CD8-positive, alpha-beta memory T cell (primary cell): Measurements from ENCODE around the gene GMNN. TPM values are rescaled to one million over a fixed set of nuclear protein-coding genes. Genes with fewer than 3 reads are reported as not detected.
A peak's percentile ranks its signal among the peaks of the same experiment; 100 is the strongest.

ENCODE experiments used
- CTCF ChIA-PET: fragments of 350-600 bp; sonication (Branson Sonifier 250); formaldehyde crosslinking; loops from one replicate; lab custom pipeline; 2021; ENCODE audit warnings: antibody characterized with exemption; lab: Charles Lee
- POLR2A ChIA-PET: fragments of 350-600 bp; sonication (Branson Sonifier 250); formaldehyde crosslinking; loops from one replicate; lab custom pipeline; 2021; ENCODE audit warnings: antibody characterized with exemption; lab: Charles Lee
- DNase-seq, 5 donors: peaks; one replicate each; pipeline versions ENCODE4 v3.0.0 to v3.0.0-alpha.2; 2020 to 2022; ENCODE audit warnings: mixed read lengths in 1 of 5
- H3K27ac ChIP-seq: one replicate; pipeline ENCODE4 v1.7.0; 2013; ENCODE audit warnings: low read depth, mild to moderate bottlenecking, low read length, moderate library complexity
- H3K27me3 ChIP-seq: 2 replicates; pipeline ENCODE4 v1.7.0; 2013; ENCODE audit warnings: low read length, mild to moderate bottlenecking; ENCODE audit not compliant: insufficient read depth, poor library complexity, severe bottlenecking
- H3K36me3 ChIP-seq: 2 replicates; pipeline ENCODE4 v1.7.0; 2013; ENCODE audit warnings: mild to moderate bottlenecking, low read length, moderate library complexity; ENCODE audit not compliant: insufficient read depth
- H3K4me1 ChIP-seq: 2 replicates; pipeline ENCODE4 v1.7.0; 2013; ENCODE audit warnings: mild to moderate bottlenecking, low read length, moderate library complexity; ENCODE audit not compliant: insufficient read depth
- H3K4me3 ChIP-seq: 2 replicates; pipeline ENCODE4 v1.7.0; 2013; ENCODE audit warnings: mild to moderate bottlenecking, low read length
- H3K9me3 ChIP-seq: 2 replicates; pipeline ENCODE4 v1.7.0; 2013; ENCODE audit warnings: mild to moderate bottlenecking, low read length
- H3K27ac Mint-ChIP-seq, 8 donors: one replicate each; pipeline ENCODE4 v1.8.0; 2020 to 2021; ENCODE audit warnings: mixed read lengths in 8 of 8, mild to moderate bottlenecking in 6 of 8, inconsistent platforms in 3 of 8, moderate library complexity in 3 of 8
- H3K27me3 Mint-ChIP-seq, 2 donors: one replicate each; pipeline ENCODE4 v1.8.0; 2020 to 2021; ENCODE audit warnings: mixed read lengths in 2 of 2, mild to moderate bottlenecking in 1 of 2, moderate library complexity in 1 of 2
- H3K36me3 Mint-ChIP-seq, 3 donors: one replicate each; pipeline ENCODE4 v1.8.0; 2020 to 2021; ENCODE audit warnings: mixed read lengths in 3 of 3, inconsistent platforms in 1 of 3, mild to moderate bottlenecking in 1 of 3
- H3K4me1 Mint-ChIP-seq, 3 donors: one replicate each; pipeline ENCODE4 v1.8.0; 2020 to 2021; ENCODE audit warnings: mixed read lengths in 3 of 3, inconsistent platforms in 1 of 3, mild to moderate bottlenecking in 1 of 3
- H3K4me3 Mint-ChIP-seq, 7 donors: one replicate each; pipeline ENCODE4 v1.8.0; 2020 to 2021; ENCODE audit warnings: mixed read lengths in 7 of 7, mild to moderate bottlenecking in 6 of 7, moderate library complexity in 4 of 7, inconsistent platforms in 2 of 7
- H3K9me3 Mint-ChIP-seq, 5 donors: one replicate each; pipeline ENCODE4 v1.8.0; 2020 to 2022; ENCODE audit warnings: mixed read lengths in 5 of 5, mild to moderate bottlenecking in 3 of 5, moderate library complexity in 2 of 5, inconsistent platforms in 1 of 5
- polyA plus RNA-seq: library from polyadenylated mRNA; unstranded; fragments of 300-500 nt; fragmentation: Illumina TruSeq; gene quantifications from one replicate; pipeline ENCODE4 v1.2.3, GENCODE V29; 2021
- total RNA-seq, 2 experiments: library from RNA; stranded (reverse); gene quantifications; one replicate each; pipeline ENCODE4 v1.2.3, GENCODE V29; 2021

The GMNN gene
- total and polyA plus RNA-seq, 3 experiments from 2014 or later = 6.8 to 67.0 (median 65.8) TPM

GRCh38 chr6:24821860-24822444, 47.2 kb downstream of the GMNN start:
- no peaks in the 10 kb centered on the region for H3K27me3 Mint-ChIP-seq
- H3K4me1 Mint-ChIP-seq = peaks cover 13 to 35% (median 31%) of the 10 kb centered on the region in 3 donors
- POLR2A ChIA-PET = no interaction called here
- H3K4me3 ChIP-seq = no peak overlapping the region
- H3K27ac Mint-ChIP-seq = peak overlapping the region in 6 of 8 donors; percentile 13 to 79 (median 39)
- H3K9me3 Mint-ChIP-seq = no peaks in the 10 kb centered on the region
- no peaks in the 10 kb centered on the region for H3K9me3 ChIP-seq
- no peaks in the 10 kb centered on the region for H3K27me3 ChIP-seq
- no peak overlapping the region for H3K4me3 Mint-ChIP-seq
- peaks cover 9 to 80% (median 26%) of the 10 kb centered on the region in 3 donors for H3K36me3 Mint-ChIP-seq
- peaks cover 74% of the 10 kb centered on the region for H3K36me3 ChIP-seq
- no peak for DNase-seq
- H3K27ac ChIP-seq = no peak overlapping the region
- H3K4me1 ChIP-seq = no peaks in the 10 kb centered on the region
- CTCF ChIA-PET = interaction anchor here (1.3 to 1.7 kb wide), 4 partner anchors 12 to 196 kb away, joined by 3 to 6 read pairs (median 4); no protein-coding TSS in a partner anchor

- ChIA-PET CTCF (interaction anchor here (1.0 to 1.7 kb wide), 4 partner anchors 15 to 195 kb away, joined by 3 to 6 read pairs (median 4); no protein-coding TSS in a partner anchor), POLR2A (no interaction called here)
- H3K4me1 ChIP-seq = peaks cover 6% of the 10 kb centered on the region
- H3K9me3 Mint-ChIP-seq = no peaks in the 10 kb centered on the region
- H3K4me3 Mint-ChIP-seq = no peak overlapping the region
- H3K27ac ChIP-seq = no peak overlapping the region
- H3K4me1 Mint-ChIP-seq = peaks cover 19 to 41% (median 38%) of the 10 kb centered on the region in 3 donors
- no peaks in the 10 kb centered on the region for H3K9me3 ChIP-seq
- peaks cover 79% of the 10 kb centered on the region for H3K36me3 ChIP-seq
- H3K27ac Mint-ChIP-seq = peak overlapping the region in 3 of 8 donors; percentile 23 to 56 (median 33)
- H3K36me3 Mint-ChIP-seq = peaks cover 9 to 86% (median 25%) of the 10 kb centered on the region in 3 donors
- no peaks in the 10 kb centered on the region for H3K27me3 Mint-ChIP-seq
- H3K4me3 ChIP-seq = no peak overlapping the region
- no peaks in the 10 kb centered on the region for H3K27me3 ChIP-seq
- DNase-seq = no peak
These were observed 48.0 kb downstream of the GMNN start for GRCh38 chr6:24822696-24823095.

GRCh38 chr6:24823185-24823584, 48.4 kb downstream of the GMNN start:
- H3K4me3 Mint-ChIP-seq = no peak overlapping the region
- ChIA-PET POLR2A (no interaction called here), CTCF (interaction anchor here (1.0 to 1.6 kb wide), 4 partner anchors 15 to 195 kb away, joined by 3 to 5 read pairs (median 3); no protein-coding TSS in a partner anchor)
- no peak overlapping the region for H3K27ac ChIP-seq
- H3K36me3 ChIP-seq = peaks cover 78% of the 10 kb centered on the region
- no peaks in the 10 kb centered on the region for H3K9me3 ChIP-seq
- H3K27me3 Mint-ChIP-seq = no peaks in the 10 kb centered on the region
- H3K36me3 Mint-ChIP-seq = peaks cover 9 to 87% (median 24%) of the 10 kb centered on the region in 3 donors
- peak overlapping the region in 2 of 8 donors; percentile 33 to 67 for H3K27ac Mint-ChIP-seq
- no peaks in the 10 kb centered on the region for H3K9me3 Mint-ChIP-seq
- peaks cover 23 to 46% (median 42%) of the 10 kb centered on the region in 3 donors for H3K4me1 Mint-ChIP-seq
- no peaks in the 10 kb centered on the region for H3K27me3 ChIP-seq
- H3K4me3 ChIP-seq = no peak overlapping the region
- peaks cover 10% of the 10 kb centered on the region for H3K4me1 ChIP-seq
- no peak for DNase-seq

GRCh38 chr6:24824142-24824938, 49.6 kb downstream of the GMNN start:
- H3K4me1 Mint-ChIP-seq = peaks cover 22 to 42% (median 41%) of the 10 kb centered on the region in 3 donors
- H3K27ac ChIP-seq = no peak overlapping the region
- no peaks in the 10 kb centered on the region for H3K9me3 ChIP-seq
- H3K27ac Mint-ChIP-seq = peak overlapping the region; percentile 10 to 84 (median 54)
- peaks cover 72% of the 10 kb centered on the region for H3K36me3 ChIP-seq
- no peak overlapping the region for H3K4me3 Mint-ChIP-seq
- no peaks in the 10 kb centered on the region for H3K27me3 Mint-ChIP-seq
- no peaks in the 10 kb centered on the region for H3K27me3 ChIP-seq
- ChIA-PET POLR2A (interaction anchor here (0.6 kb wide), 1 partner anchor 14 kb away, joined by 3 read pairs; no protein-coding TSS in a partner anchor), CTCF (interaction anchor here (1.0 to 1.6 kb wide), 4 partner anchors 19 to 246 kb away, joined by 3 to 5 read pairs (median 4); no protein-coding TSS in a partner anchor)
- no peak overlapping the region for H3K4me3 ChIP-seq
- peaks cover 9 to 86% (median 20%) of the 10 kb centered on the region in 3 donors for H3K36me3 Mint-ChIP-seq
- H3K9me3 Mint-ChIP-seq = no peaks in the 10 kb centered on the region
- no peak for DNase-seq
- H3K4me1 ChIP-seq = peaks cover 10% of the 10 kb centered on the region

- Mint-ChIP-seq H3K4me3 (no peak overlapping the region), H3K27ac (peak overlapping the region in 6 of 8 donors; percentile 7 to 69 (median 53)), H3K4me1 (peaks cover 22 to 44% (median 42%) of the 10 kb centered on the region in 3 donors), H3K27me3 (no peaks in the 10 kb centered on the region), H3K9me3 (no peaks in the 10 kb centered on the region), H3K36me3 (peaks cover 9 to 91% (median 23%) of the 10 kb centered on the region in 3 donors)
- Histone ChIP-seq H3K27ac (no peak overlapping the region), H3K4me3 (no peak overlapping the region), H3K4me1 (peaks cover 10% of the 10 kb centered on the region), H3K36me3 (peaks cover 77% of the 10 kb centered on the region), H3K27me3 (no peaks in the 10 kb centered on the region), H3K9me3 (no peaks in the 10 kb centered on the region)
- DNase-seq = no peak
- POLR2A ChIA-PET = no interaction called here
- CTCF ChIA-PET = interaction anchor here (1.3 kb wide), 1 partner anchor 193 kb away, joined by 3 read pairs; no protein-coding TSS in a partner anchor
These were observed 50.4 kb downstream of the GMNN start for GRCh38 chr6:24825130-24825630.

- Histone ChIP-seq H3K27me3 (no peaks in the 10 kb centered on the region), H3K27ac (no peak overlapping the region), H3K36me3 (peaks cover 82% of the 10 kb centered on the region), H3K9me3 (no peaks in the 10 kb centered on the region), H3K4me1 (peaks cover 10% of the 10 kb centered on the region), H3K4me3 (no peak overlapping the region)
- H3K36me3 Mint-ChIP-seq = peaks cover 15 to 94% (median 23%) of the 10 kb centered on the region in 3 donors
- H3K4me1 Mint-ChIP-seq = peaks cover 24 to 42% (median 33%) of the 10 kb centered on the region in 3 donors
- no peak for DNase-seq
- ChIA-PET POLR2A (no interaction called here), CTCF (interaction anchor here (1.2 kb wide), 1 partner anchor 191 kb away, joined by 4 read pairs; no protein-coding TSS in a partner anchor)
- peak overlapping the region in 4 of 8 donors; percentile 0 to 72 (median 16) for H3K27ac Mint-ChIP-seq
- no peaks in the 10 kb centered on the region for H3K27me3 Mint-ChIP-seq
- no peak overlapping the region for H3K4me3 Mint-ChIP-seq
- no peaks in the 10 kb centered on the region for H3K9me3 Mint-ChIP-seq
These were observed 52.4 kb downstream of the GMNN start for GRCh38 chr6:24827162-24827561.

GRCh38 chr6:24827970-24828369, 53.2 kb downstream of the GMNN start:
- peaks cover 24 to 42% (median 35%) of the 10 kb centered on the region in 3 donors for H3K4me1 Mint-ChIP-seq
- H3K9me3 Mint-ChIP-seq = no peaks in the 10 kb centered on the region
- peaks cover 10% of the 10 kb centered on the region for H3K4me1 ChIP-seq
- H3K36me3 ChIP-seq = peaks cover 86% of the 10 kb centered on the region
- POLR2A ChIA-PET = interaction anchor here (0.6 kb wide), 1 partner anchor 204 kb away, joined by 3 read pairs; no protein-coding TSS in a partner anchor
- peak overlapping the region in 5 of 8 donors; percentile 21 to 79 (median 68) for H3K27ac Mint-ChIP-seq
- H3K27me3 ChIP-seq = no peaks in the 10 kb centered on the region
- H3K9me3 ChIP-seq = no peaks in the 10 kb centered on the region
- no peak overlapping the region for H3K27ac ChIP-seq
- peaks cover 15 to 97% (median 30%) of the 10 kb centered on the region in 3 donors for H3K36me3 Mint-ChIP-seq
- CTCF ChIA-PET = interaction anchor here (1.2 kb wide), 2 partner anchors 28 to 190 kb away, joined by 3 to 4 read pairs; no protein-coding TSS in a partner anchor
- no peak for DNase-seq
- H3K4me3 Mint-ChIP-seq = no peak overlapping the region
- peaks cover 0 to 2% of the 10 kb centered on the region in 2 donors for H3K27me3 Mint-ChIP-seq
- H3K4me3 ChIP-seq = no peak overlapping the region
